ENCODE data around the gene TXNDC16. TPM values are rescaled to one million over a fixed set of nuclear protein-coding genes. Genes with fewer than 3 reads are reported as not detected.

Gene TXNDC16
- total RNA-seq = 10 to 100 TPM in 1 of 2 donors, 1 to 10 TPM in 1; 7.8 to 10.6 TPM

DNA sequence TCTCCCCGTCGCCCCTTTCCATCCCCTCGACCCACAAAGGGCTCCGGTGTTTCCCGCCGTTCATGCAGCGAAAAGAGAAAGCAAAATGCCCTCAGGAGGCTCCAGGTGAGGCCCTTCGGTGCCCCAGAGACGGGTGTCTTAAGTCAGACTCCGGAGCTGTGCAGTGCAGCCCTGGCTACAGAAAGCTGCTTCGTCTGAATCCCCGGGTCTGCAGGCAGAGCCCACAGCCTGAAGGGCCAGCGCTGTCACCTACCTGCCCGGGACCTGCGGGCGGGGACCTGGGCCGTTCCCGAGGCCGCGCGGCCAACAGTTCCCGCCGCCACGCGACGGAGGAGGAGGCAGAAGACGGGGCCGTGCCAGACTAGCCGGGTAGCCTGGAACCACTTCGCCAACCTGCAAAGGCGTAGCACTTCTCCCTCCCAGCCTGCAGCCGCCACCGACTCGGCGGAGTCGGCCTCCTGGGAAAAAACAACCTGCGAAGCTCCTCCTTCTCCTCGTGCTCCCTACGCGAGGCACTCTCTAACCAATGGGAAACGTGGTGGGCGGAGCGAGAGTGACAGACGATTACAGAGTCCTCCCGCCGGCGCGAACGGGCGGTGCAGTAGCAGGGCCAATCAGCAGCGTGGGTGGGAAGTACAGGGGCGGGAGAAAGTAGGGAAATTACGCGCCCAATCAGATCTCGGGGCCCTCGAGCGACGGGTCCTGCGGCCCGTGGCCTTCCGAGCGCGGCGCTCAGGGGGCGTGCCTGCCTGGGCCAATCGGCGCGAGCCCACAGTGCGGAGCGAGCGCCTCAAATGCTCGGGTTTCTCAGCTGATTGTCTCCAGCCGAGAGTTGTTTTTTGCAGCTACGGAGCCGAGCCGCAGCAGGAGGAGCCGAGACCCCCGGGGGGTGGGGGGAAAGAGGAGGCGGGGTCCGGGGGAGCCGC, at the start of gene TXNDC16, which contains the start of gene GPR137C:
Gene TXNDC16, minus strand, starts transcription at position 443 of the 926 bp plus-strand sequence. CDS start 8,948 bp downstream, outside the sequence.
Gene GPR137C, plus strand, starts transcription at position 774 of the 926 bp plus-strand sequence. CDS start 312 bp downstream, outside the sequence.
- Histone ChIP-seq H3K27ac (peak within 1 kb of the TSS; percentile 90), H3K9ac (ENCODE audit: low read depth in 2 of 2, low read length in 2 of 2) (peak within 1 kb of the TSS; percentile 85 to 92), H3K9me3 (no peaks in the 10 kb centered on the region), H3K36me3 (no peaks in the 10 kb centered on the region), H3K4me1 (peaks cover 4% of the 10 kb centered on the region), H3K4me3 (peak within 1 kb of the TSS; percentile 72), H3K27me3 (no peaks in the 10 kb centered on the region)
- intact Hi-C loops (cut with DNase I) = loop anchor here (10.0 kb wide), 1 partner anchor 142 kb away; the partner anchor contains the start of gene ERO1A
- no peak for TF ChIP-seq CTCF (IDR thresholded peaks at IDR 0.05)
- DNase-seq = peak; percentile 100

GRCh38 chr14:52599974-52600373, 47.7 kb upstream of the TXNDC16 start:
- DNase-seq = no peak
- TF ChIP-seq CTCF (IDR thresholded peaks at IDR 0.05) = no peak
- H3K36me3 ChIP-seq = no peaks in the 10 kb centered on the region
- H3K27ac ChIP-seq = no peak overlapping the region
- no peak overlapping the region for H3K4me3 ChIP-seq
- H3K9me3 ChIP-seq = no peaks in the 10 kb centered on the region
- H3K27me3 ChIP-seq = no peaks in the 10 kb centered on the region
- H3K9ac ChIP-seq (ENCODE audit: low read depth in 2 of 2, low read length in 2 of 2) = no peak overlapping the region
- intact Hi-C loops (cut with DNase I) = no loop called here
- H3K4me1 ChIP-seq = no peaks in the 10 kb centered on the region

- intact Hi-C loops (cut with DNase I) = no loop called here
Observed at GRCh38 chr14:52598568-52598967, 46.3 kb upstream of the TXNDC16 start.

DNA sequence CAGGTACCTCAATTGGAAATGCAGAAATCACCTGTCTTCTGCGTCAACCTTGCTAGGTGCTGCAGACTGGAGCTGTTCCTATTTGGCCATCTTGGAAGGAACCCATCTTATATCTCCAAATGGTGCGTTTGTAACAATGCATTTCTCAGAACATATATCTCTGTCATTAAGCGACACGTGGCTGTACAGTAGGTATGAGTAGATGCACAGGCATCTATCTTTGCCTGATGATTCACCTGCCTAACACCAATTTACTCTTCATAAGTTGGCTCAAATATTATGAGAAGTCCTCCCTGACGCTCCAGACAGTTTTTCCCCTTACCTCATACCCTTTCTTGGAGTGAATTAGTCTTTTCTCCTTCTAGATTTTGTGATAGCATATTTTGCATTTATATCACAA, 44.6 kb upstream of the TXNDC16 start:
- H3K36me3 ChIP-seq = no peaks in the 10 kb centered on the region
- H3K9ac ChIP-seq (ENCODE audit: low read depth in 2 of 2, low read length in 2 of 2) = no peak overlapping the region
- H3K4me1 ChIP-seq = no peaks in the 10 kb centered on the region
- no peak overlapping the region for H3K4me3 ChIP-seq
- H3K27ac ChIP-seq = no peak overlapping the region
- no peaks in the 10 kb centered on the region for H3K27me3 ChIP-seq
- intact Hi-C loops (cut with DNase I) = no loop called here
- TF ChIP-seq CTCF (IDR thresholded peaks at IDR 0.05) = no peak
- no peak for DNase-seq
- no peaks in the 10 kb centered on the region for H3K9me3 ChIP-seq

More at GRCh38 chr14:52598568-52598967, 46.3 kb upstream of the TXNDC16 start:
- H3K27ac ChIP-seq = no peak overlapping the region
- H3K9me3 ChIP-seq = no peaks in the 10 kb centered on the region
- no peak overlapping the region for H3K4me3 ChIP-seq
- H3K36me3 ChIP-seq = no peaks in the 10 kb centered on the region
- no peaks in the 10 kb centered on the region for H3K27me3 ChIP-seq
- no peak for TF ChIP-seq CTCF (IDR thresholded peaks at IDR 0.05)
- H3K4me1 ChIP-seq = no peaks in the 10 kb centered on the region
- DNase-seq = no peak
- H3K9ac ChIP-seq (ENCODE audit: low read depth in 2 of 2, low read length in 2 of 2) = no peak overlapping the region

GRCh38 chr14:52596320-52596719, 44.0 kb upstream of the TXNDC16 start:
- Histone ChIP-seq H3K27me3 (no peaks in the 10 kb centered on the region), H3K4me3 (no peak overlapping the region), H3K9me3 (no peaks in the 10 kb centered on the region), H3K4me1 (no peaks in the 10 kb centered on the region), H3K36me3 (no peaks in the 10 kb centered on the region), H3K27ac (no peak overlapping the region), H3K9ac (ENCODE audit: low read depth in 2 of 2, low read length in 2 of 2) (no peak overlapping the region)
- TF ChIP-seq CTCF (IDR thresholded peaks at IDR 0.05) = no peak
- DNase-seq = no peak
- intact Hi-C loops (cut with DNase I) = no loop called here

Measured in colonic mucosa (tissue), 4 donors.